Activated CD8-positive, alpha-beta T cell treated with anti-CD3 and anti-CD28 coated beads, Interleukin-2, amount 10 ng/mL, durations not matched to agents 7 days and 5 days (primary cell): ENCODE measurements around the gene HCRT. TPM values are rescaled to one million over a fixed set of nuclear protein-coding genes. Genes with fewer than 3 reads are reported as not detected.
A peak's percentile ranks its signal among the peaks of the same experiment; 100 is the strongest.
"Not testable (repeated sequence)": the region's sequence is repeated elsewhere in the genome, so short reads cannot be mapped to it uniquely, and the experiment has no call there.

ENCODE experiments used
- ATAC-seq: fragments of 150-1000 bp; cut with Tn5 transposase; one replicate; pipeline ENCODE4 v1.10.0; 2021; ENCODE audit warnings: moderate library complexity
- CTCF ChIA-PET: fragments of 350-600 bp; sonication (Branson Sonifier 250); formaldehyde crosslinking; loops from one replicate; lab custom pipeline; 2021; ENCODE audit warnings: antibody characterized with exemption; lab: Charles Lee
- POLR2A ChIA-PET: fragments of 350-600 bp; sonication (Branson Sonifier 250); formaldehyde crosslinking; loops from one replicate; lab custom pipeline; 2021; ENCODE audit warnings: antibody characterized with exemption; lab: Charles Lee
- DNase-seq: peaks from one replicate; pipeline ENCODE4 v3.0.0-alpha.2; 2020
- H3K27ac Mint-ChIP-seq: one replicate; pipeline ENCODE4 v1.8.0; 2021; ENCODE audit warnings: mild to moderate bottlenecking, mixed read lengths
- H3K27me3 Mint-ChIP-seq: one replicate; pipeline ENCODE4 v1.8.0; 2021; ENCODE audit warnings: low read depth, mixed read lengths
- H3K36me3 Mint-ChIP-seq: one replicate; pipeline ENCODE4 v1.8.0; 2021; ENCODE audit warnings: low read depth, mixed read lengths
- H3K4me1 Mint-ChIP-seq: one replicate; pipeline ENCODE4 v1.8.0; 2021; ENCODE audit warnings: low read depth, mixed read lengths
- H3K4me3 Mint-ChIP-seq: one replicate; pipeline ENCODE4 v1.8.0; 2021; ENCODE audit warnings: mild to moderate bottlenecking, mixed read lengths
- H3K9me3 Mint-ChIP-seq: one replicate; pipeline ENCODE4 v1.8.0; 2022; ENCODE audit warnings: mixed read lengths; ENCODE audit not compliant: insufficient read depth
- total RNA-seq, 2 experiments: library from RNA; stranded (reverse); gene quantifications; one replicate each; pipeline ENCODE4 v1.2.3, GENCODE V29; 2021

Gene HCRT
- total RNA-seq, 2 experiments from 2014 or later = not detected

DNA sequence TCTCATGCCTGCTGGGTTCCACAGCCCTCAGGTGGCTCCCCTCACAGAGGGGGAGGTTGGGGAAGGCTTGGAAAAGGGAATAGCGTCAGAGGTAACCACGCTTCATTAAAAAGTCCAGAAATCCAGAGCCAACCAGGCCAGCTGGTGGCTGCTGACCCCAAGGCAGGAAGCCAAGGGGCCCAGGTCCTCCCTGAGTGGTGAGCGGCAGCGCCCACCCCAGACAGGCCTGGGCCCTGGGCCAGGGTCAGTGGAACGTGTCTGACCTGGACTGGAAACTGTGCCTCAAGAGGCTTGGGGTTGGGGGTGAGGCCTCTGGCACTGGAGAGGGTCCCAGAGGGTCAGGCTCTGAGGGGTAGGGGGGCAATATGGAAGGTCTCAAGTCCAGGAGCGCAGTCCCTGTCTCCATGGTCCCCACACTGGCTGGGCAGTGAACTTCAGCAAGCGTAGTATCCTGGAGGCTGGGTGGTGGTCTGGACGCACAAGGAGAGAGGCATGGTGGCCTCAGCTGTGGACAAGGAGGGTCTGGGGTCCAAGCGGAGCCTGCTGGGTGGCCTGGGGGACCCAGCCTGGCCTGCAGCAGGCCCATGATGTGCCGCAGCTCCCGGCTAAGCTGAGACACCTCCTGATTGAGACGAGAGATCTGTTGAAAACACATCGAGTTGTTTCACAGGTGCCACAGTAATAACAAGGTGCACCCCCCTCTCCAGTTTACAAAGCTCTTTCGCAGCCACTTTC is 25.3 kb downstream of the HCRT start:
- Mint-ChIP-seq H3K9me3 (no peaks in the 10 kb centered on the region), H3K27ac (no peak overlapping the region), H3K27me3 (no peaks in the 10 kb centered on the region), H3K4me1 (peaks cover 14% of the 10 kb centered on the region), H3K4me3 (no peak overlapping the region), H3K36me3 (no peaks in the 10 kb centered on the region)
- ATAC-seq (no peak), DNase-seq (no peak)
- CTCF ChIA-PET = no interaction called here
- POLR2A ChIA-PET = no interaction called here

DNA sequence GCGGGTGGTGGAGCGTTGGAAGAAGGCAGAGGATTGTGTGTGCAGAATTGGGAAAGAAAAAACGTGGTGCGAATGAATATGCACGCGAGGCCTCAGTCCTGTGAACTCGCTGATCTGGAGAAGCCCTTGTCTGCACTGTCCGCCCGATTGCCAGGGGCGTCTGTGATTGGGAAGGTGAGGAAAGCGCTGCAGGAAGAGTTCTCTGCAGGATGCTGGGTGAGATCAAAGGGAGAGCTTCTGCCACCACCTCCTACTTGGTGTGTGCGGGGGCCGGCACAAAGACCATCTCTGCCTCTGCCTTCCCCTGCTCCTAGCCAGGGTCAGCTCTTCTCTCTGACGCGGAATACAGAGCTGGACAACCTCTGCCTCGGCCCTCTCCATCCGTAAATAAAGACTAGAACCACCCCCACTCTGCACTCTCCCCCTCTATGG is 29.6 kb downstream of the HCRT start:
- Mint-ChIP-seq H3K36me3 (peaks cover 13% of the 10 kb centered on the region), H3K27ac (peak overlapping the region; percentile 84), H3K4me3 (peak overlapping the region; percentile 86), H3K4me1 (peaks cover 42% of the 10 kb centered on the region), H3K27me3 (no peaks in the 10 kb centered on the region), H3K9me3 (no peaks in the 10 kb centered on the region)
- no peak for ATAC-seq
- DNase-seq = no peak
- POLR2A ChIA-PET = interaction anchor here (0.7 to 1.8 kb wide), 2 partner anchors 16 to 35 kb away, joined by 4 to 8 read pairs; no protein-coding TSS in a partner anchor
- CTCF ChIA-PET = interaction anchor here (0.7 to 1.2 kb wide), 2 partner anchors 21 to 24 kb away, joined by 3 read pairs; no protein-coding TSS in a partner anchor

DNA sequence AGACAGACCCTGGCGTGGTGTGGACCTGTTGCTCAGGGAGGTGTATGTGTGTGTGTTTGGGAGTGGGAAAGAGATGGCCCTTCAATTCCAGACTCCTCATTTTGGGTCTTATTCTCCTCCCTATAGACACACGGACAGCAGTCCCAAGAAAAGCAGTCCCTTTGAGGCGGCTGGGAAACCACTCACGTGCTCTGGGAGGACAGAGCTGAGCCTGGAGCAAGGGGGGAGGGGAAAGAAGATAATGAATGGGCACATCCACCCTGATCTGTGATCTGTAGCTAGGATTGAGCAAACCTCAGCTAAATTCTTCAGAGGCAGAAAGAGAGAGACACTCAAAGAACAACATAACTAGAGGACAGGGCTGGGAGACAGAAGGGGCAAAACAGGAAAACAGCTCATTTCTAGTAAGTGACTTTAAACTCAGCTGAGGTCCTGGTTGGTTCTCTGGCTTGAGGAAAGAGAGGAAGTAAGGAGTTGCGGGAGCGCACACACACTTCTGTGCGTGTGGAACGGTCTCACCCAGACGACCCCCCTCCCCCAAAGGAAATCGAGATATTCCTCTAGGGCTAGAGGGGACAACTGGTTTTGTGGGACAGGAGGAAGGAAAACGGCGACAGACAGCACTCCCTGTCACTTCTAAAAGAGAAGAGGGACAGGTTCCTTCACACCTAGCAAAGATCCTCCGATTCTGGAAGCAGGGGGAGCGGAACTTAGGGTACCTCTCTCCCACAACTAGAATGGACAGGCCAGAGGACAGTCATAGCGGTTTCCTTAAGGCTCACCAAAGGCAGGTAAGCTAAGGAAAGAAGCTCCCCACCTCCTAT is 31.1 kb downstream of the HCRT start:
- no peaks in the 10 kb centered on the region for H3K27me3 Mint-ChIP-seq
- no peak for DNase-seq
- H3K36me3 Mint-ChIP-seq = peaks cover 13% of the 10 kb centered on the region
- H3K27ac Mint-ChIP-seq = peak overlapping the region; percentile 84
- H3K4me3 Mint-ChIP-seq = peak overlapping the region; percentile 86
- CTCF ChIA-PET = interaction anchor here (0.7 to 1.5 kb wide), 8 partner anchors 28 to 158 kb away, joined by 3 to 7 read pairs (median 4); partner anchors contain the start of genes DNAJC7 and NKIRAS2
- H3K4me1 Mint-ChIP-seq = peaks cover 42% of the 10 kb centered on the region
- POLR2A ChIA-PET = interaction anchor here (0.6 to 2.2 kb wide), 14 partner anchors 11 to 260 kb away, joined by 3 to 8 read pairs (median 4); partner anchors contain the start of genes DHX58, DNAJC7, NKIRAS2 and STAT5B
- ATAC-seq = peak; percentile 0
- no peaks in the 10 kb centered on the region for H3K9me3 Mint-ChIP-seq

DNA sequence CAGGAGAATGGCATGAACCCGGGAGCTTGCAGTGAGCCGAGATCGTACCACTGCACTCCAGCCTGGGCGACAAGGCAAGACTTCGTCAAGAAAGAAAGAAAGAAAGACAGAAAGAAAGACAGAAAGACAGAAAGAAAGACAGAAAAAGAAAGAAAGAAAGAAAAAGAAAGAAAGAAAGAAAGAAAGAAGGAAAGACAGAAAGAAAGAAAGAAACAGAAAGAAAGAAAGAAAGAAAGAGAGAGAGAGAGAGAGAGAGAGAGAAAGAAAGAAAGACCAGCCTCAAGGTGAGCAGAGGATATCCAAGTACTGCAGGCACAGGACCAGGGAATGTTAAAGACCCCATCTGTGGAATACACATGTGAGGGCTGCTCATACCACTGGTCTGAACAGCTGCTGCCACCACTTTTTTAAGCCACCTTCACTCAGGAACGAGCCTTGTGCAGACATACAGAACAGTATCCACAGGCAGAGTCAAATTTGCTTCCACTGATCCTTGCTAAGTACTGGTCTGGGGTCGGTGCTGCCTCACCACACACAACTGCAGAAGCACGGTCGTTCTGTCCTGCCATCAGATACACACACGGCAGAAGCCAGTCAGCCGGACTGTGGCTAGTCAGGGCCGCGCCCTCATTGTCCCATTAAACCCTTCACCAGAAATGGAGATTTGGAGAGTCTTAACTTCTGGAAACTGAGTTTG is 38.2 kb downstream of the HCRT start:
- no peak for DNase-seq
- CTCF ChIA-PET = no interaction called here

DNA sequence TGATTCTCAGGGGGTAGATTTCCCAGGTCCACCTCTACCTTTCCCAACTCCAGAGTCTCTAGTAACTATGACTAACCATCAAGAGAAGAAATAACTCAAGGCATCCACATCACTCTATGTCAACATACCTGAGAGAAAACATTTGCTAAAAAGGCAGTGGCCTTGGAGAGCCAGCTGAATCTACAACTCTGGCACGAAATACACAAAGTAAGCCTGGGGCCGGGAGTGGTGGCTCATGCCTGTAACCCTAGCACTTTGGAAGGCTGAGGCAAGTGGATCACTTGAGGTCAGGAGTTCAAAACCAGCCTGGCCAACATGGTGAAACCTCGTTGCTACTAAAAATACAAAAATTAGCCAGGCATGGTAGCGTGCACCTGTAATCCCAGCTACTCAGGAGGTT is 42.1 kb downstream of the HCRT start:
- POLR2A ChIA-PET = interaction anchor here (1.2 to 1.5 kb wide), 2 partner anchors 11 to 31 kb away, joined by 3 to 5 read pairs; partner anchors contain the start of gene DHX58
- H3K27ac Mint-ChIP-seq, H3K4me1 Mint-ChIP-seq: not testable (repeated sequence)

More for the DNA sequence above, 38.2 kb downstream of the HCRT start:
- H3K27me3 Mint-ChIP-seq = no peaks in the 10 kb centered on the region
- H3K36me3 Mint-ChIP-seq = peaks cover 32% of the 10 kb centered on the region
- H3K4me1 Mint-ChIP-seq = peaks cover 15% of the 10 kb centered on the region
- no peak overlapping the region for H3K27ac Mint-ChIP-seq
- no peak for ATAC-seq
- H3K4me3 Mint-ChIP-seq = no peak overlapping the region
- POLR2A ChIA-PET = no interaction called here
- no peaks in the 10 kb centered on the region for H3K9me3 Mint-ChIP-seq

DNA sequence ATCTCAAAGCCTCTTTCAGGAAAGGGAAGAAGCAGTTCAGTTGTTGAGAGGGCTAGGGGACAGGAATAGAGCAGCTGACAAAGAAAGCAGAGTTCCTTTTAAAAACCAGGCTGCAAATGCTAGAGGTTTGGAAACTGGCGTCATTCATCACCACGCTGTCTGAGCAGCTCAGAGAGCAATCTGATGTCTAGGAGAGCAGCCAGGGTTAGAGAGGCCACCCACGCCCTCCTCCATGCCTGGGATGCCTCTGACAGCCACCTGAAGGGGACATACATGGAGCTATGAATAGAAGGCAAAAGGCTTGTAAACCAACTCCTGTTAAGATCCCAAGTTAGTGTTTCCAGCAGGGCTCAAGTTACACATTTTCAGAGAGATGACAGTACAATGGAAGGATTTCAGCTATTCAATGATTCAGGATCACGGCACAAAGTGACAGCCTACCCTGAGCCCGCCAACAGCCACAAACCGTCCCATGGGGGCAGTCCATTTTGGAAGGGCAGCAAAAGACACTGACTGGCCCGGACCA is 42.8 kb downstream of the HCRT start:
- H3K27me3 Mint-ChIP-seq = no peaks in the 10 kb centered on the region
- ATAC-seq (no peak), DNase-seq (no peak)
- H3K4me1 Mint-ChIP-seq = peaks cover 5% of the 10 kb centered on the region
- H3K4me3 Mint-ChIP-seq = no peak overlapping the region
- H3K36me3 Mint-ChIP-seq = peaks cover 29% of the 10 kb centered on the region
- no peaks in the 10 kb centered on the region for H3K9me3 Mint-ChIP-seq
- CTCF ChIA-PET = interaction anchor here (1.9 kb wide), 1 partner anchor 39 kb away, joined by 6 read pairs; the partner anchor contains the start of gene KCNH4
- POLR2A ChIA-PET = interaction anchor here (1.5 kb wide), 1 partner anchor 11 kb away, joined by 5 read pairs; no protein-coding TSS in a partner anchor
- H3K27ac Mint-ChIP-seq = no peak overlapping the region

More for the DNA sequence above, 42.1 kb downstream of the HCRT start:
- CTCF ChIA-PET = interaction anchor here (0.7 to 1.9 kb wide), 2 partner anchors 16 to 38 kb away, joined by 3 to 6 read pairs; partner anchors contain the start of gene KCNH4
- H3K36me3 Mint-ChIP-seq = peaks cover 31% of the 10 kb centered on the region
- H3K27me3 Mint-ChIP-seq, H3K9me3 Mint-ChIP-seq, ATAC-seq, H3K4me3 Mint-ChIP-seq, DNase-seq: not testable (repeated sequence)

DNA sequence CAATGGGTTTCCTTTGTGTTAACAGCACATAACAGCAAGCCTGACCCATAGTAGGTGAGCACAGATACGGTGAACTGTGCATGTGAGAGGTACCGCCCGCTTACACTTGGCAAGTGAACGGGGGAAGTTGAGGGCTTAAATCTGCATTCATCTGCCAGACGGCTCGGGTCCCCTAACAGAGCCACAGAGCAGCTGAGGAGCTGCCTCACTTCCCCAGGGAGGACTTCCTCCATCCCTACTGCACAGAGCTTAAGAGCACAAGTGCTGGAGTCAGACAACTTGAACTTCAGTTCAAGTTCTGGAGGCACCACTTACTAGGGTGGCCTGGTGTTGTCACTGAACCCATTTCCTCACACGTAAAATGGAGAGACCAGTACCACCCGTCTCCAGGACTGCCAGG is 43.9 kb downstream of the HCRT start:
- no peak for DNase-seq
- ChIA-PET CTCF (no interaction called here), POLR2A (no interaction called here)
- Mint-ChIP-seq H3K4me1 (peaks cover 10% of the 10 kb centered on the region), H3K36me3 (peaks cover 26% of the 10 kb centered on the region), H3K9me3 (no peaks in the 10 kb centered on the region), H3K27me3 (no peaks in the 10 kb centered on the region), H3K27ac (no peak overlapping the region), H3K4me3 (no peak overlapping the region)
- no peak for ATAC-seq

DNA sequence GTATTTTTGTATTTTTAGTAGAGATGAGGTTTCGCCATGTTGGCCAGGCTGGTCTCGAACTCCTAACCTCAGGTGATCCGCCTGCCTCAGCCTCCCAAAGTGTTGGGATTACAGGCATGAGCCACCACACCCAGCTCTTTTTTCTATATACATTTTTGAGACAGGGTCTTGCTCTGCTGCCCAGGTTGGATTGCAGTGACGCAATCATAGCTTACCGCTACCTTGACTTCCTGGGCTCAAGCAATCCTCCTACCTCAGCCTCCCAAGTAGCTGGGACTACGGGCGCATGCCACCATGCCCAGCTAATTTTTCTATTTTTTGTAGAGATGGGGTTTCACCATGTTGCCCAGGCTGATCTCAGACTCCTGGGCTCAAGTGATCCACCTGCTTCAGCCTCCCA is 44.6 kb downstream of the HCRT start:
- POLR2A ChIA-PET = interaction anchor here (0.5 kb wide), 1 partner anchor 31 kb away, joined by 3 read pairs; no protein-coding TSS in a partner anchor
- CTCF ChIA-PET, ATAC-seq: not testable (repeated sequence)

DNA sequence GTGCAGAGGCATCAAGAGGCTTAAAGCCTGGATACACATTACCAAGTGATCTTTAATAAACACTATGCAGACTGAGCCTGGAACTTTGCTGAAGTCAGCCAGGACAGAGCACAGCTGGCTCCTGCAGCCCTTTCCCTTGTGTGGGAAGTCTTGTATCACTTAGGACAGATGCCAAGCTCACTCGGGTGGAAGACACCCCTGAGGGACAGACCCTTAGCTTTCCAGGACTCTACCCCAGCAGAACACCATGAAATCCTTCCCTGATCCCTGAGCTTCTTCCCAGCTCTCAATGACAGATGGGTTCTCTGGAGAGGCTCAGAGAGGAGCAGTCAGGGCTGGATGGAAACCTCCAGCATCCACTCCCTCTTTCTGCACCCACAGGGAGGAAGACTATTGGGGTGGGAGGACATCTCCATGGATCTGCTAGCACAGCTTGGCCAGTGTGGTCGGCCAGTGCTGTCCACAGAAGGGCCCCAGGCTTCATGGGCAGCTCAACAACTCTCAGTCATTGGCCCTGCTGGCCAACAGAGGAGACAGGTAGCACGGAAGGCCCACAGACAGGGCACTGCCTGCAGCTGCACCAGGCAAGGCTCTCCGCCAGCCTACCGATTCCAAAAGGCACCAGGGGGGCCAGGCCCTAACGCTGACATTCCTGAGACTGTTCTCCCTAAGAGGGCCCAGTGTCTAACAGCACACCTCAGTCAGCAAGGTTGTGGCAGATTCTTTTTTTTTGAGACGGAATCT is 46.3 kb downstream of the HCRT start:
- no peak for DNase-seq
- no peaks in the 10 kb centered on the region for H3K9me3 Mint-ChIP-seq
- peaks cover 33% of the 10 kb centered on the region for H3K36me3 Mint-ChIP-seq
- POLR2A ChIA-PET = interaction anchor here (2.2 kb wide), 1 partner anchor 16 kb away, joined by 8 read pairs; the partner anchor contains the start of gene RAB5C
- CTCF ChIA-PET = interaction anchor here (0.6 to 1.1 kb wide), 2 partner anchors 42 to 107 kb away, joined by 3 to 5 read pairs; partner anchors contain the start of gene KCNH4
- no peak overlapping the region for H3K4me3 Mint-ChIP-seq
- ATAC-seq = no peak
- peaks cover 29% of the 10 kb centered on the region for H3K4me1 Mint-ChIP-seq
- H3K27me3 Mint-ChIP-seq = no peaks in the 10 kb centered on the region
- no peak overlapping the region for H3K27ac Mint-ChIP-seq

More for the DNA sequence above, 44.6 kb downstream of the HCRT start:
- H3K27me3 Mint-ChIP-seq, DNase-seq, H3K4me3 Mint-ChIP-seq, H3K9me3 Mint-ChIP-seq, H3K27ac Mint-ChIP-seq: not testable (repeated sequence)
- peaks cover 29% of the 10 kb centered on the region for H3K36me3 Mint-ChIP-seq
- peaks cover 17% of the 10 kb centered on the region for H3K4me1 Mint-ChIP-seq

DNA sequence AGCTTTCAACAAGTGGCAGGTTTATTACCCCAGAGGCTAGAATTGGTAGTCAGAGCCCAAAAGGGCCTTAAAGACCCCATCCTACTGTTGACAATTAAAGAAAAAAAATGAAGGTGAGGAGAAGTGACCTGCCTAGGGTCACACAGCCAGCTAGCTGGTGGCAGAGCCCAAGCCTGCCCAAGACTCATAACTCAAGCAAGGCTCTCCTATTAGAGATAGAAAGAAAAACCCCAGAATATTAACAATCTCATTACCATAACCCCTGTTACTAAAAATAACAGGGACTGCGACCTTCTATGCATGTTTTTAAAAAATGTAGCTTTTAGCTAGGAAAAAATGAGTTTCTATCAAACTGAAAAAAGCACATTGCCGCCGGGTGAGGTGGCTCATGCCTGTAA is 48.6 kb downstream of the HCRT start:
- no peak for ATAC-seq
- CTCF ChIA-PET = interaction anchor here (1.2 to 3.9 kb wide), 3 partner anchors 18 to 47 kb away, joined by 3 to 14 read pairs (median 7); partner anchors contain the start of gene KCNH4

More for the DNA sequence above, 48.6 kb downstream of the HCRT start:
- POLR2A ChIA-PET = interaction anchor here (1.4 to 1.6 kb wide), 2 partner anchors 16 to 23 kb away, joined by 3 to 8 read pairs; partner anchors contain the start of gene DHX58
- Mint-ChIP-seq H3K36me3 (peaks cover 27% of the 10 kb centered on the region), H3K9me3 (no peaks in the 10 kb centered on the region), H3K4me1 (peaks cover 47% of the 10 kb centered on the region), H3K27me3 (no peaks in the 10 kb centered on the region), H3K27ac (peak overlapping the region; percentile 56), H3K4me3 (no peak overlapping the region)
- DNase-seq = no peak
